ENCODE data around the gene GAS2. TPM values are rescaled to one million over a fixed set of nuclear protein-coding genes. Genes with fewer than 3 reads are reported as not detected.

GAS2 gene
- total and polyA plus RNA-seq, 2 of the 4 experiments (the other 2 are of a cell fraction) = 0.51 to 0.90 TPM

- POLR2A ChIA-PET (ENCODE audit: unreplicated experiment) = no interaction called here
These were observed 1.8 kb downstream of the GAS2 start for GRCh38 chr11:22668005-22668796.

More at GRCh38 chr11:22668005-22668796, 1.8 kb downstream of the GAS2 start:
- H3K27ac ChIP-seq (ENCODE audit: insufficient read depth, low read length) = no peak overlapping the region
- H3K79me1 ChIP-seq (ENCODE audit: low read depth in 1 of 2, low read length in 2 of 2) = no peaks in the 10 kb centered on the region
- H2BK20ac ChIP-seq (ENCODE audit: low read depth, low read length) = no peak overlapping the region
- H3K18ac ChIP-seq (ENCODE audit: low read depth, low read length) = no peak overlapping the region
- H2AFZ ChIP-seq (replicated peaks; ENCODE audit: low read length, poor library complexity) = no peak overlapping the region
- no peak overlapping the region for H2AK9ac ChIP-seq (replicated peaks; ENCODE audit: low read depth, low read length, poor library complexity)
- BruUV-seq (replicated peaks) = no TSS peak
- no peaks in the 10 kb centered on the region for H3K36me3 ChIP-seq (ENCODE audit: control insufficient read depth, insufficient read depth, low read length)
- in situ Hi-C loops (cut with MboI; ENCODE audit: low sequenced_read_pairs) = no loop called here
- no peaks in the 10 kb centered on the region for H3K9me1 ChIP-seq (ENCODE audit: insufficient read depth, low read length)
- no peaks in the 10 kb centered on the region for H3K4me1 ChIP-seq (ENCODE audit: control insufficient read depth, insufficient read depth, low read length)
- CTCF ChIA-PET = no interaction called here
- intact Hi-C loops (cut with micrococcal nuclease) = no loop called here
- no peak overlapping the region for H3K4me2 ChIP-seq (ENCODE audit: low read depth, low read length)
- H4K91ac ChIP-seq (ENCODE audit: insufficient read depth, low read depth, low read length) = no peak overlapping the region
- H3K4ac ChIP-seq (ENCODE audit: low read depth, low read length) = no peak overlapping the region
- WGBS, 2 experiments (ENCODE audit: extremely low coverage in 2 of 2, insufficient read length in 1 of 2) = no CpG with 5 or more reads among the region's 3 CpGs
- TF ChIP-seq MAZ (IDR thresholded peaks at IDR 0.05; ENCODE audit: borderline replicate concordance, low read depth, low read length) (no peak), USF2 (IDR thresholded peaks at IDR 0.05; ENCODE audit: low read depth, low read length) (no peak)
- H3K27me3 ChIP-seq (ENCODE audit: control insufficient read depth, insufficient read depth, low read length) = peaks cover 23% of the 10 kb centered on the region
- no peak overlapping the region for H3K4me3 ChIP-seq (ENCODE audit: insufficient read depth, low read depth, low read length)
- no peaks in the 10 kb centered on the region for H3K9me3 ChIP-seq (ENCODE audit: control insufficient read depth, insufficient read depth, low read length)
- H4K20me1 ChIP-seq (ENCODE audit: insufficient read depth, low read length) = no peaks in the 10 kb centered on the region
- no peak overlapping the region for H2BK120ac ChIP-seq (ENCODE audit: low read depth, low read length)
- DNase-seq = no peak
- no peak overlapping the region for H2AK5ac ChIP-seq (ENCODE audit: low read depth, low read length)
- no peak overlapping the region for H4K5ac ChIP-seq (ENCODE audit: low read depth, low read length)
- dilution Hi-C loops (cut with HindIII; ENCODE audit: low sequenced_read_pairs, unreplicated experiment) = no loop called here
- no peak overlapping the region for H2BK15ac ChIP-seq (ENCODE audit: low read depth, low read length)
- no peak overlapping the region for H2BK5ac ChIP-seq (ENCODE audit: low read depth, low read length, poor library complexity, severe bottlenecking)
- no peak overlapping the region for H3K9ac ChIP-seq (ENCODE audit: low read depth, low read length)
- ATAC-seq (ENCODE audit: low read depth) = no peak
- no peak overlapping the region for H3K14ac ChIP-seq (replicated peaks; ENCODE audit: low read depth, low read length)
- H4K8ac ChIP-seq (ENCODE audit: low read depth in 2 of 2, low read length in 2 of 2) = no peak overlapping the region
- no peak overlapping the region for H3K56ac ChIP-seq (ENCODE audit: extremely low read depth, insufficient read depth, low read length)
- no peak overlapping the region for H3K23ac ChIP-seq (ENCODE audit: low read depth, low read length)

Measured in IMR-90 (cell line).